Ishikawa (cell line): ENCODE data around the gene ITGA11.

Experiments
- CEBPB ChIP-seq: IDR thresholded peaks from 2 replicates; pipeline ENCODE4 v1.6.1; 2012
- CREB1 ChIP-seq: IDR thresholded peaks from 2 replicates; pipeline ENCODE4 v1.6.1; 2012; ENCODE audit warnings: low read depth
- EGR1 ChIP-seq: IDR thresholded peaks from 2 replicates; pipeline ENCODE4 v1.6.1; 2012
- EP300 ChIP-seq: IDR thresholded peaks from 2 replicates; pipeline ENCODE4 v1.6.1; 2012; ENCODE audit warnings: borderline replicate concordance
- FOXM1 ChIP-seq: IDR thresholded peaks from 2 replicates; pipeline ENCODE4 v1.6.1; 2012; ENCODE audit warnings: low read depth, borderline replicate concordance
- NFIC ChIP-seq: IDR thresholded peaks from 2 replicates; pipeline ENCODE4 v1.6.1; 2012
- RAD21 ChIP-seq: IDR thresholded peaks from 2 replicates; pipeline ENCODE4 v1.6.1; 2012; ENCODE audit warnings: low read depth
- TAF1 ChIP-seq: IDR thresholded peaks from 2 replicates; pipeline ENCODE4 v1.6.1; 2012; ENCODE audit warnings: low read depth, mild to moderate bottlenecking
- TCF12 ChIP-seq: IDR thresholded peaks from 2 replicates; pipeline ENCODE4 v1.6.1; 2012; ENCODE audit warnings: low read depth
- TEAD4 ChIP-seq: IDR thresholded peaks from 2 replicates; pipeline ENCODE4 v1.6.1; 2012
- YY1 ChIP-seq: IDR thresholded peaks from 2 replicates; pipeline ENCODE4 v1.6.1; 2012; ENCODE audit warnings: low read depth
- ZBTB7A ChIP-seq: IDR thresholded peaks from 2 replicates; pipeline ENCODE4 v1.6.1; 2012; ENCODE audit warnings: low read depth
- TF ChIP-seq, protein P1 (sequence below): IDR thresholded peaks from 2 replicates; pipeline ENCODE4 v1.6.1; 2012
- TF ChIP-seq, protein P2 (sequence below): IDR thresholded peaks from 2 replicates; pipeline ENCODE4 v1.6.1; 2012
- TF ChIP-seq, protein P3 (sequence below): IDR thresholded peaks from 2 replicates; pipeline ENCODE4 v1.6.1; 2012; ENCODE audit warnings: low read depth, mild to moderate bottlenecking

ITGA11 gene

DNA sequence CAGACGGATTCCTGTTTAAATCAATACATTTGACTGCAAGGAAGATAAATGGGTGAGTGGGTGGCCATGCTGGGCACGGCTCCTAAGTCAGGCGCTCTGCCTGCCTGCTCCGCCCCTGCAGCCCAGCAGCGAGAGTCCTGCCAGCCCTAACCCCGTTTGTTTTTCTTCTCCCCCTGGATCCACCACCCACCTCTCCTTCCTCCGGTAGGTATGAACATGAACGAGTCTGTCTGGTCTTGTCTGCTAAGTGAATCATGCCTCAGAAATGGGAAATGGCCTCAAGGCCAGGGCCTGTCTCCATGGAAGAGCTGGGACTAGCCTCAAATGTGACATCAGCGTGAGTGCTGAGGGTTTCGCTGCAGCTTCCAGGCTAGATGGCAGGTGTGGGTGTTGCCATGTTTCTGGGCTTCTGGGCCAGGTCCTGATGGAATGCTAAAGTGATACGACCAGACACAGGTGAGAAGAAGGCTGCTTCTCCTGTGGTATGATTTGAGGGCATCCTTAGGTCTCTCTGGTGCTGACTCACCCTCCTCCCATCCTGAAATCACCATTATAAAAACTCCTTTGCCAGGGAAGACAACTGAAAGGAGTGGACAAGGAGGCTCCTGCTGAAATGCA lies 160.0 kb downstream of the ITGA11 start:
- TF ChIP-seq ZBTB7A (no peak), FOXM1 (no peak), CEBPB (no peak), EGR1 (peak; percentile 56)
- TF ChIP-seq, protein P1, sequence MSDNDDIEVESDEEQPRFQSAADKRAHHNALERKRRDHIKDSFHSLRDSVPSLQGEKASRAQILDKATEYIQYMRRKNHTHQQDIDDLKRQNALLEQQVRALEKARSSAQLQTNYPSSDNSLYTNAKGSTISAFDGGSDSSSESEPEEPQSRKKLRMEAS, result 0 out of 2 replicates have a peak, but pooled peaks have one; percentile 20
- TF ChIP-seq, protein P2, sequence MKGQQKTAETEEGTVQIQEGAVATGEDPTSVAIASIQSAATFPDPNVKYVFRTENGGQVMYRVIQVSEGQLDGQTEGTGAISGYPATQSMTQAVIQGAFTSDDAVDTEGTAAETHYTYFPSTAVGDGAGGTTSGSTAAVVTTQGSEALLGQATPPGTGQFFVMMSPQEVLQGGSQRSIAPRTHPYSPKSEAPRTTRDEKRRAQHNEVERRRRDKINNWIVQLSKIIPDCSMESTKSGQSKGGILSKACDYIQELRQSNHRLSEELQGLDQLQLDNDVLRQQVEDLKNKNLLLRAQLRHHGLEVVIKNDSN, result no peak

DNA sequence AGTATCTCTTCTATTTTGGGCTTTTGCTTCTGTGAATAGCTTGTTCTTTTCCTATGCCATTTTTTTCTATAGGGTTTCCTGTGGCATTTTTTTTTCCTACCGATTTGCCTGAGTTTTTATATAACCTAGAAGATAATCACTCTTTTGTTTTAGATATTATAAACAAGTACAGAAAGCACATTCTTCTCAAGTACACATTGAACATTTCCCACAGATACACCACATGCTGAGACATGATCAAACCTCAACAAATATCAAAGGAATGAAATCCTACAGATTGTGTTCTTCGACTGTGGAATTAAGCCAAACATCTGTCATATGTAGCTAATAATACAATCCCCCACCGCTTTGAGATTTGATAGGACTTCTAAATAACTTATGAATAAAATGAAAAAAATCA lies 163.6 kb downstream of the ITGA11 start:
- no peak for TF ChIP-seq ZBTB7A

DNA sequence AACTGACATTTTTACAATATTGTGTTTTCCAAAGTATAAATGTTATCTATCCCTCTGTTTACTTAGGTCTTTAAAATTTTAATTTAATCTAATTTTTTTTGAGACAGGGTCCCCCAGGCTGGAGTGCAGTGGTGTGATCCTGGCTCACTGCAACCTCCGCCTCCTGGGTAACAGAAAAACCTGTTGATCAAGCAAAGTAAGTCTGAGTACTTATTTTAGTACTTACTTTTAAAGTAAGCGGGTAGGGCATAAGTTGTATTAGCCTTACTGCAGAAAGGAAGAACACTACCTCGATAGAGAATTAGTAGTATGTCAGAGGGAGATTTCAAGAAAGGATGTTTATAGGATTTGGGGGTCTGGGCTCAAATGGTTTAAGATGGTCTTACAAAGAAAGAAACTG lies 166.3 kb downstream of the ITGA11 start:
- TF ChIP-seq CEBPB (no peak), EP300 (no peak), ZBTB7A (no peak), YY1 (no peak), FOXM1 (no peak), TEAD4 (no peak), TCF12 (no peak), NFIC (no peak), EGR1 (no peak), CREB1 (no peak), TAF1 (no peak), RAD21 (no peak)
- TF ChIP-seq, protein P3, sequence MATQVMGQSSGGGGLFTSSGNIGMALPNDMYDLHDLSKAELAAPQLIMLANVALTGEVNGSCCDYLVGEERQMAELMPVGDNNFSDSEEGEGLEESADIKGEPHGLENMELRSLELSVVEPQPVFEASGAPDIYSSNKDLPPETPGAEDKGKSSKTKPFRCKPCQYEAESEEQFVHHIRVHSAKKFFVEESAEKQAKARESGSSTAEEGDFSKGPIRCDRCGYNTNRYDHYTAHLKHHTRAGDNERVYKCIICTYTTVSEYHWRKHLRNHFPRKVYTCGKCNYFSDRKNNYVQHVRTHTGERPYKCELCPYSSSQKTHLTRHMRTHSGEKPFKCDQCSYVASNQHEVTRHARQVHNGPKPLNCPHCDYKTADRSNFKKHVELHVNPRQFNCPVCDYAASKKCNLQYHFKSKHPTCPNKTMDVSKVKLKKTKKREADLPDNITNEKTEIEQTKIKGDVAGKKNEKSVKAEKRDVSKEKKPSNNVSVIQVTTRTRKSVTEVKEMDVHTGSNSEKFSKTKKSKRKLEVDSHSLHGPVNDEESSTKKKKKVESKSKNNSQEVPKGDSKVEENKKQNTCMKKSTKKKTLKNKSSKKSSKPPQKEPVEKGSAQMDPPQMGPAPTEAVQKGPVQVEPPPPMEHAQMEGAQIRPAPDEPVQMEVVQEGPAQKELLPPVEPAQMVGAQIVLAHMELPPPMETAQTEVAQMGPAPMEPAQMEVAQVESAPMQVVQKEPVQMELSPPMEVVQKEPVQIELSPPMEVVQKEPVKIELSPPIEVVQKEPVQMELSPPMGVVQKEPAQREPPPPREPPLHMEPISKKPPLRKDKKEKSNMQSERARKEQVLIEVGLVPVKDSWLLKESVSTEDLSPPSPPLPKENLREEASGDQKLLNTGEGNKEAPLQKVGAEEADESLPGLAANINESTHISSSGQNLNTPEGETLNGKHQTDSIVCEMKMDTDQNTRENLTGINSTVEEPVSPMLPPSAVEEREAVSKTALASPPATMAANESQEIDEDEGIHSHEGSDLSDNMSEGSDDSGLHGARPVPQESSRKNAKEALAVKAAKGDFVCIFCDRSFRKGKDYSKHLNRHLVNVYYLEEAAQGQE, result no peak
- TF ChIP-seq, protein P1, result no peak
- TF ChIP-seq, protein P2, result no peak

DNA sequence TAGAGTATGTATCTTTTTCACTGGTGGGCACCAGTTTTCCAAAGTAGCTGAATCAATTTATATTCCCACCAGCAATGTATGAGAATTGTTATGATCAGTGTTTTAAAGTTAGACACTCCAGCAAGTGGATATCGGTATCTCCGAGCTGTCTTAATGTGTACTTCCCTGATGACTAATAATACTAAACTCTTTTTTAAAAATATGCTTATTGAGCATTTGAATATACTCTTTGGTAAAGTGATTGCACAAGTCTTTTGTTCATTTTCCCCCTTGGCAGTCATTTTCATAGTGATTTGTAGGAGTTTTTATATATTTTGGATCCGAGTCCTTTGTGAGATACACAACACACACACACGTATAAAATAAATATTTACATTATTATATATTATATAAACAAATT lies 166.9 kb downstream of the ITGA11 start:
- TF ChIP-seq ZBTB7A (no peak), RAD21 (no peak), TAF1 (no peak), NFIC (no peak), TEAD4 (no peak), FOXM1 (no peak), YY1 (no peak), EP300 (no peak), CEBPB (no peak)
- TF ChIP-seq, protein P3, result no peak
- TF ChIP-seq, protein P2, result no peak
- TF ChIP-seq, protein P1, result no peak

DNA sequence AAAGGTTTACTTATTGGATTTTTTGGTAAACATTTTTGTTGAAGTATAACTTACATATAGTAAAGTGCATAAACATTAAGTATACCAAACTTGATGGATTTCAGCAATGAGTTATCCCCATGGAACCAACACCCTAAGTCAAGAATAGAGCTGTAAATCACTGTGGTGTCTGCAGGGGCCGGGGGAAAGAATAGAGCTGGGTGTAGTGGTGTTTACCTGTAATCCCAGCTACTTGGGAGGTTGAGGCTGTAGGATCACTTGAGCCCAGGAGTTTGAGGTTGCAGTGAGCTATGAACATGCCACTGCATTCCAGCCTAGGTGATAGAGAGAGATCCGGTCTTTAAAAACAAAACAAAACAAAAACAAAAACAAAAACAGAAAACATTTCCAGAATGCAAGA lies 167.7 kb downstream of the ITGA11 start:
- TF ChIP-seq, protein P3, result no peak
- TF ChIP-seq TEAD4, result no peak
- TF ChIP-seq EP300, result no peak
- TF ChIP-seq NFIC, result no peak
- no peak for TF ChIP-seq CEBPB
- no peak for TF ChIP-seq CREB1
- no peak for TF ChIP-seq ZBTB7A
